ENCODE measurements around the gene SF3B5.

GRCh38 chr6:144066741-144067484 is 28.5 kb downstream of the SF3B5 start:
- TF ChIP-seq POLR2A (IDR thresholded peaks at IDR 0.05) = no peak
- no peak for TF ChIP-seq CTCF (IDR thresholded peaks at IDR 0.05)

Data from right lobe of liver (tissue), 4 donors.